Measurements from ENCODE around the gene SNX25. TPM values are rescaled to one million over a fixed set of nuclear protein-coding genes. Genes with fewer than 3 reads are reported as not detected.
"Not testable (repeated sequence)": the region's sequence is repeated elsewhere in the genome, so short reads cannot be mapped to it uniquely, and the experiment has no call there.

SNX25 gene
- total and polyA plus RNA-seq, 5 experiments from 2014 or later: 4.2 to 16.6 (median 7.6) TPM

DNA sequence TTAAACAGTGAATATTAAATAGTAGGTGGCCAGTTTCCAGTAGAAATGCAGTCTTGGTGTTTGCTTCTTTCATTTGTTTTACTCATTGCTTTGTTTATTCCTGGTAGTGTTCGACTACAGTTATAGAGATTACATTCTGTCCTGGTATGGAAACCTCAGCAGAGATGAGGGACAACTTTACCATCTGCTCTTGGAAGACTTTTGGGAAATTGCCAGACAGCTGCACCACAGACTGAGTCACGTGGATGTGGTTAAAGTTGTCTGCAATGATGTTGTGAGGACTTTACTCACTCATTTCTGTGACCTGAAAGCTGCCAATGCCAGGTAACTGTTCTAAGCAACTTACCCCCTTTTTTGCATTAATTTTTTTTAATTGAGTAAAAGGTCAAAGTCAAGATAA lies 49.3 kb downstream of the SNX25 start:
- H3K36me3 Mint-ChIP-seq: peaks cover 0 to 13% (median 0%) of the 10 kb centered on the region in 3 donors
- H3K9me3 Mint-ChIP-seq, POLR2A ChIA-PET, DNase-seq, H3K4me3 Mint-ChIP-seq, H3K27me3 Mint-ChIP-seq: not testable (repeated sequence)
- H3K27ac Mint-ChIP-seq: peak overlapping the region in 3 of 10 donors; percentile 7 to 50 (median 15)
- peaks cover 3 to 39% (median 24%) of the 10 kb centered on the region in 4 donors for H3K4me1 Mint-ChIP-seq
- peak; percentile 44 to 58 for ATAC-seq

DNA sequence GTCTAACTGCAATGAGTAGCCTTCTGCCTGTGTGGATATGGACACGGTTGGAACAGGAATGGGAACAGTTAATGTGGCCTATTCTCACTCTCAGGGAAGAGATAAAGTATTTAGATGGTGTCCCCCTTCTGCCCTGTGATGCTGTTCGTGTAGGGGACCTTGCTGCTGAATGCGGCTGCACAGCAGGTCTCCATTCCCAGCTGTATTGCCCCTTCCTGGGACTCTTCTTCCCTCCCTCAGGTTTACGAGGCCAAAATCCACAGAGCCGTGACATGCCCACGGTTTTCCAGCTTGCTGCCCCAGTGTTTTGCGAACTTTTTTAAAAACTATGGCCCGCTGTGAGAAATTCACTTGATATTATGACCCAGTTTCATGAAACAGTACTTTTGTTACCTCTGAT lies 50.3 kb downstream of the SNX25 start:
- Mint-ChIP-seq H3K4me3 (no peak overlapping the region), H3K9me3 (no peaks in the 10 kb centered on the region), H3K36me3 (peaks cover 0 to 20% (median 5%) of the 10 kb centered on the region in 3 donors), H3K27me3 (no peaks in the 10 kb centered on the region), H3K27ac (peak overlapping the region in 1 of 10 donors; percentile 31), H3K4me1 (peaks cover 2 to 30% (median 17%) of the 10 kb centered on the region in 4 donors)
- ATAC-seq (no peak), DNase-seq (no peak)
- POLR2A ChIA-PET: no interaction called here

DNA sequence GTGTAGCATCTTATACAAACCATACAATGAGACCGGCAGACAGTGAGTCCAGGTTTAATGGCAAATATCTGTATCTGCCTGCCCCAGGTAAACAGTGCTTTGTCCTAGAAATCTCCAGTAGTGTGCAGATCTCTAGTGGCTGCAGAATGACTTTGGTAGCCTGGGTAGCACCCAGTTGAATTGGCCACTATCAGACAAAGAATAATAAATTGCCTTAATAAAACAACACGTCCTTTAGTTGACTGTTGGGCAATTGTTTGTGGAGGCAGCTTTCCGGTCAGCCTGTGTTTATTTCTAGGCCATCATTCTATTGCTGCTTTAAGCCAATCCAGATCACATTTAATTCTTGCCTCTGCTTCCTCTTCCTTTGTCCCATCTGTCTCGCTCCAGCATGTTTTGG lies 52.5 kb downstream of the SNX25 start:
- DNase-seq (no peak), ATAC-seq (no peak)
- Mint-ChIP-seq H3K4me1 (peaks cover 5 to 29% (median 16%) of the 10 kb centered on the region in 4 donors), H3K9me3 (no peaks in the 10 kb centered on the region), H3K27me3 (no peaks in the 10 kb centered on the region), H3K27ac (no peak overlapping the region), H3K4me3 (no peak overlapping the region), H3K36me3 (peaks cover 0 to 23% (median 5%) of the 10 kb centered on the region in 3 donors)
- POLR2A ChIA-PET: no interaction called here

DNA sequence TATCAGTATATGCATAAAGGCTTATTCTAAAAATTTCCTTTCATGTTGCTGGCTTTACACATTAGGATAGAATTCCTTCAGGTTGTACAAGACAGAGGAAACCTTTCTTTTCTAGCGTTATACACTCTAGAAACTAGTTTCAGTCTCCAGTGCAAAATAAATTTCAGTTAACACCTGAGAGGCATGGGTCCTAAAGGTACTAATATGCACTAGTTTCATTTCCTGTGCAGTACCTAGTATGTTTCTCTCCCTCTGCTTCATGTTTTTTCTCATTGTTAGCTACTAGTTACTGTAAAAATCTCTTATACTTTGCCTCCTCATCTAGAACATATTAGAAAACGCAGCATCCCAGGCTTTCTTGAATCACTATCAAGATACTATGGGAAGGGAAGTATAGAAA lies 54.0 kb downstream of the SNX25 start:
- H3K27me3 Mint-ChIP-seq: no peaks in the 10 kb centered on the region
- peaks cover 5 to 26% (median 14%) of the 10 kb centered on the region in 4 donors for H3K4me1 Mint-ChIP-seq
- POLR2A ChIA-PET: no interaction called here
- DNase-seq (no peak), ATAC-seq (no peak)
- H3K36me3 Mint-ChIP-seq: peaks cover 0 to 35% (median 12%) of the 10 kb centered on the region in 3 donors
- H3K4me3 Mint-ChIP-seq: no peak overlapping the region
- H3K27ac Mint-ChIP-seq: peak overlapping the region in 1 of 10 donors; percentile 59
- H3K9me3 Mint-ChIP-seq: no peaks in the 10 kb centered on the region

DNA sequence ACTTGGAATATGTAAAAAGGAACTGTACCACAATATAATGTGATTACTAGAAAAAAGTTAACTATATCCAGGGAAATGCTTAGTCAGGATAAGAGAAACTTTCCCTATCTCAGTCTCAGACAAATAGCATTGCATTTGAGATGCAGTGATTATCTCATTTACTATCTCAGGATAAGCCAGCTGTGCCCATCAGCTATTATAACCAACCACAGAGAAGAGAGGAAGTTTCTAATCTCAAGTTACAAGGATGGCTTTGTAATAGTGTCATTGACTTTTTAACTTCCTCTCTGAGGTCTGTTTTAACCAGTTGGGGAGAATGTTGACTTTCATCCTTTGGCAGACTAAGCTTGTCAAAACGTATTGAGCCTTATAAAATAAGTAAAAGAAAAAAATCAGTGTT lies 56.5 kb downstream of the SNX25 start:
- H3K4me3 Mint-ChIP-seq: peak overlapping the region in 2 of 10 donors; percentile 12 to 43
- H3K27me3 Mint-ChIP-seq: no peaks in the 10 kb centered on the region
- peak overlapping the region in 2 of 10 donors; percentile 25 to 47 for H3K27ac Mint-ChIP-seq
- peaks cover 5 to 18% (median 12%) of the 10 kb centered on the region in 4 donors for H3K4me1 Mint-ChIP-seq
- ATAC-seq (peak in 1 of 2 donors; percentile 76), DNase-seq (peak in 2 of 10 donors; percentile 34 to 35)
- no peaks in the 10 kb centered on the region for H3K9me3 Mint-ChIP-seq
- H3K36me3 Mint-ChIP-seq: peaks cover 6 to 49% (median 23%) of the 10 kb centered on the region in 3 donors
- POLR2A ChIA-PET: interaction anchor here (1.0 kb wide), 1 partner anchor 56 kb away, joined by 3 read pairs; the partner anchor contains the start of gene SNX25

DNA sequence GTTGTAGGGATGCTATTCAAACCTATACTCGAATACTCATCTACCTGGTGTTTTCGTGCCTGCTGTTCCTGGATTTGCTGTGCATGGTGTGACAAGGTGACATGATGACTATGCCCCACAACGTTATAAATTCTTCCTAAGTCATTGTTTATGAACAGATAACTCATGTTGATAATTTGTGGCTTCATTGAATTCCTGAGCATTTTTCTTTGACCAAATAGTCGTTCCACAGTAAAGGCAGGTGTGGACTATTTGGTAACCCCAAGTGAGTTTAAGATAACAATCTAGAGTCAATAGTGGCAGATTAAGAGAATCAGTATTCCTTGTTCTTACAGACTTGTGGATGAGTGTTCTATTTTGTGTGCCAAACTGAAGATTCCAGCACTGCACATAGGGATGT lies 59.9 kb downstream of the SNX25 start:
- Mint-ChIP-seq H3K27ac (no peak overlapping the region), H3K27me3 (no peaks in the 10 kb centered on the region), H3K9me3 (no peaks in the 10 kb centered on the region), H3K36me3 (peaks cover 6 to 52% (median 34%) of the 10 kb centered on the region in 3 donors), H3K4me3 (no peak overlapping the region), H3K4me1 (peaks cover 3 to 14% (median 9%) of the 10 kb centered on the region in 4 donors)
- ATAC-seq (no peak), DNase-seq (no peak)
- POLR2A ChIA-PET: interaction anchor here (0.6 kb wide), 1 partner anchor 35 kb away, joined by 4 read pairs; no protein-coding TSS in a partner anchor

DNA sequence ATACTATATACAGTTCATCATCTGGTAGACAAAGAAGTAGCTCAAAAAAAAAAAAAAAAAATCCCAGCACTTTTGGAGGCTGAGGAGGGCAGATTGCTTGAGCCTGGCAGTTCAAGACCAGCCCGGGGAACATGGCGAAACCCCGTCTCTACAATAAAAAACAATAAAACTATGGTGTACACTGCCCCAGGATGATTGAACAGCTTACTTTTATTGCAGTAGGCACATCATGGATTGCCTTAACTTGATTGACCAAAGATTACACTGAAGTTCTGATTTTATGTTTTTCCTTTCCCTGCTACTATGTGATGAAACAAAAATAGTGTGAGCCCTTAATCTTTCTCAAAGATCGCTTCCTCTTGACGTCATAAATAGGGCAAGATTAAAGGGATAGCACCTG lies 60.6 kb downstream of the SNX25 start:
- DNase-seq (no peak), ATAC-seq (no peak)
- no peak overlapping the region for H3K4me3 Mint-ChIP-seq
- peaks cover 3 to 14% (median 9%) of the 10 kb centered on the region in 4 donors for H3K4me1 Mint-ChIP-seq
- H3K27ac Mint-ChIP-seq: no peak overlapping the region
- H3K9me3 Mint-ChIP-seq: no peaks in the 10 kb centered on the region
- no peaks in the 10 kb centered on the region for H3K27me3 Mint-ChIP-seq
- peaks cover 6 to 48% (median 31%) of the 10 kb centered on the region in 3 donors for H3K36me3 Mint-ChIP-seq
- POLR2A ChIA-PET: interaction anchor here (0.6 to 0.7 kb wide), 3 partner anchors 34 to 1053 kb away, joined by 3 to 4 read pairs (median 4); no protein-coding TSS in a partner anchor

DNA sequence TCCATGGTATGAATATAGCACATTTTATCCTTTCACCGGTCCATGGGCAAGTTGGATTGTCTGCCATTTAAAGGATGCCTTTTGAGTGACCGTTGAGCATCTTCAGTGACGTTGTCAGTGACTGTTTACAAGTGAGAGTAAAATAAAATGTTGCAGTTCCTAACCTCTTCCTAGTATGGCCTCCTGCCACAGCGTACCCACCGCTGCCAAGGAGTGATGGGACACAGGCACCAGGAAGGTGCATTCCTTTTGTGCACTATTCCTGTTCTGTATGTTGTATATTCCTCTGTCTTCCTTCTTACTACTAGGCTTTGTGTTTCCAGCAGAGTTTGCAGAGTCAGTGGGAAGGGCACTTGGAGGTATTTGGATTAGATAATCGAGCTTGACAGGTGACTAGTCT lies 61.5 kb downstream of the SNX25 start:
- H3K36me3 Mint-ChIP-seq: peaks cover 6 to 51% (median 33%) of the 10 kb centered on the region in 3 donors
- ATAC-seq: no peak

DNA sequence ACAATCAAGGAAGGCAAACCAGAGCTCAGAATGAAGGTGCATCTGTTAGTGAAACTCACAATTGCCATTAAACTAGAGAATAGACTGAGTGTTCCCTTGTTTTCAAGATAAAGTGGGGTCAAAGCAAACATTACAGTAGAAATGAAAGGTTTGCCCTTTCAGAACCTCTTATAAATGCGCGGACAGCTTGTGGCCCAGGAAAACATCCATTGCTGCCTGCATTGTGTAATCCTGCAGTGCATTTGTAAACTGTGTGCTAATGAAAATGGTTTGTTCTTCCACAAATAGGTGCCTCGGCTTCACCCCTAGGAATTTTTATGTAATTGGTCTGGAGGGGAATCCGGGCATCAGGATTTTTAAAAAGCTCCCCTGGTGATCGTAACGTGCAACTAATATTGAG lies 62.8 kb downstream of the SNX25 start:
- peaks cover 0 to 9% (median 1%) of the 10 kb centered on the region in 4 donors for H3K4me1 Mint-ChIP-seq
- ATAC-seq: no peak
- H3K27me3 Mint-ChIP-seq: no peaks in the 10 kb centered on the region
- peaks cover 6 to 57% (median 36%) of the 10 kb centered on the region in 3 donors for H3K36me3 Mint-ChIP-seq
- no peak overlapping the region for H3K27ac Mint-ChIP-seq
- DNase-seq: no peak
- H3K4me3 Mint-ChIP-seq: no peak overlapping the region
- H3K9me3 Mint-ChIP-seq: no peaks in the 10 kb centered on the region
- POLR2A ChIA-PET: no interaction called here

More for the DNA sequence above, 61.5 kb downstream of the SNX25 start:
- Mint-ChIP-seq H3K4me3 (no peak overlapping the region), H3K27ac (peak overlapping the region in 2 of 10 donors; percentile 33 to 87), H3K9me3 (no peaks in the 10 kb centered on the region), H3K27me3 (no peaks in the 10 kb centered on the region), H3K4me1 (peaks cover 2 to 11% (median 5%) of the 10 kb centered on the region in 4 donors)
- POLR2A ChIA-PET: no interaction called here
- no peak for DNase-seq

DNA sequence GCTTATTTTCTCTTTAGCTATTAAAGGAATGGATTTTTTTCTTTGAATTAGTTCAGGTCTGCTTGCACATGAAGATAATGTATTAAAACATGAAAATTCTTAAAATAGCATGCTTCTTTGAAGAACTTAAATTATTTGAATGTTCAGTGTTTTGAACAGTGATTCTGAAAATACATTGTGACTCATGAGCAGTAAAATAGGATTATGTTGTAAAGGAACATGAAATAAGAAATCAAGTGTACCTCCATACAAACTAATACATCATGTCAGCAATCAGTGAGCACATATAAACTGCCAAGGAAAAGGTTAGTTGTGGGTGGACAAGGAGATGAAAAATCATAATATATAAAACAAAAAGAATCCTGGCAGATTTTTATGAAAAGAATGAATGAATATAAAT lies 66.1 kb downstream of the SNX25 start:
- Mint-ChIP-seq H3K9me3 (no peaks in the 10 kb centered on the region), H3K4me1 (peaks cover 0 to 10% (median under 1%) of the 10 kb centered on the region in 4 donors), H3K4me3 (no peak overlapping the region), H3K27me3 (no peaks in the 10 kb centered on the region), H3K36me3 (peaks cover 0 to 35% (median 21%) of the 10 kb centered on the region in 3 donors), H3K27ac (no peak overlapping the region)
- DNase-seq (no peak), ATAC-seq (no peak)
- POLR2A ChIA-PET: no interaction called here

DNA sequence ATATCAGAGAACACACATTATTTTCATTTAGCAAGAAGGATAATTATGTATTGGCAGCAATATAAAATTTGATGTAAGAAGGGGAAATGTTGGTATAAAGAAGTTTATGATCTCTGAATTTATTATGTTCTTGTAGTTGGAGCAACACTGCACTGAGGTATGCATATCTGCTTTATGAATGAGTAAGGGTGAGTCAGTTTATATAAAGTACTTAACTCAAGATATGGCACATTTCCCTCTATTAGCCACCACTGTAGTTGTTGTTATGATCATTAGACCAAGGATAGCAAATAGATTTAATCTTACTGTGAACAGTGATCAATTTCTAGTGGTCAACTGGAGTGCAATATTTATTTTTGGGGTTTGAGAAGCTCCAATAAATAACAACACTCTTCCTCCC lies 66.6 kb downstream of the SNX25 start:
- no peak overlapping the region for H3K27ac Mint-ChIP-seq
- ATAC-seq (no peak), DNase-seq (no peak)
- POLR2A ChIA-PET: no interaction called here
- peaks cover 0 to 12% (median 2%) of the 10 kb centered on the region in 4 donors for H3K4me1 Mint-ChIP-seq
- H3K9me3 Mint-ChIP-seq: no peaks in the 10 kb centered on the region
- no peaks in the 10 kb centered on the region for H3K27me3 Mint-ChIP-seq
- H3K4me3 Mint-ChIP-seq: no peak overlapping the region
- peaks cover 0 to 30% (median 21%) of the 10 kb centered on the region in 3 donors for H3K36me3 Mint-ChIP-seq

DNA sequence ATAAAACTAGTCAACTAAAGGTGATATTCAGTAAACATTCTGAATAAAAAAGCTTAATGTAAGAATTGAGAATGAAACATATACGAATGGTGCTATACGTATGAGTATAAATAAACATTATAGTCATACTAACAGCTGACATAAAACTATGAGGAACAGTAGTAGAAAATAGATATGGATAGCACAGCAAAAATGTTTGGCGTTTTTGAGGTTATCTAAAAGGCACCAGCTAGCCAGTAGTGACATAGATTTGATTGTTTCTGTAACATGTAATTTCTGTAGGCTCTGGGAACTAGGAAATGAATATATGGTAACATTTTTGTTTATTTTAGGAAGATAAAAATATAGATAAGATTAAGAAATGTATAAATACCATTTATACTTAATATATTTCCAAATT lies 69.3 kb downstream of the SNX25 start:
- ATAC-seq: no peak
- POLR2A ChIA-PET: no interaction called here
- H3K4me1 Mint-ChIP-seq: peaks cover 0 to 12% (median 2%) of the 10 kb centered on the region in 4 donors
- no peaks in the 10 kb centered on the region for H3K9me3 Mint-ChIP-seq
- no peak for DNase-seq
- no peaks in the 10 kb centered on the region for H3K27me3 Mint-ChIP-seq
- H3K36me3 Mint-ChIP-seq: peaks cover 0 to 25% (median 10%) of the 10 kb centered on the region in 3 donors
- no peak overlapping the region for H3K27ac Mint-ChIP-seq
- H3K4me3 Mint-ChIP-seq: no peak overlapping the region

DNA sequence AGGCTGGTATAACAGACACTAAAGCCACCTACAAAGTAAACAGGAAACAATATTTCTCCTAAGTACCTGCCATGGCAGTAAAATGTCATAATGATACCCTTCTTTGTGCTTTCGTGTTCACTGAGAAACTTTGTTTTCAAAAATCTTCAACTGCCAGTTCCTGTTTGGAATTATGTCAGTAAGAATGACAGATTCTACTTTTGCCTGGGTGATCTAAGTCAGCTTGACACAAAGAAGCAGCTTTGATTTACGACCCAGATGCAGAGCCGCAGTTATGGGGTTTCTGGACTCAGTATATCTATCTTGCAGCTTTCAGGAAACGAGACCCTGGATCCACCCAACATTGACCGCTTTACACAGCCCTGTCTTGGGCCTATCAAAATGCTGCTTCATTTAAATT lies 71.2 kb downstream of the SNX25 start:
- ATAC-seq (no peak), DNase-seq (no peak)
- Mint-ChIP-seq H3K4me1 (peaks cover 0 to 12% (median 3%) of the 10 kb centered on the region in 4 donors), H3K4me3 (no peak overlapping the region), H3K27ac (peak overlapping the region in 1 of 10 donors; percentile 75), H3K36me3 (peaks cover 0 to 22% (median 6%) of the 10 kb centered on the region in 3 donors), H3K9me3 (no peaks in the 10 kb centered on the region), H3K27me3 (no peaks in the 10 kb centered on the region)
- POLR2A ChIA-PET: no interaction called here

DNA sequence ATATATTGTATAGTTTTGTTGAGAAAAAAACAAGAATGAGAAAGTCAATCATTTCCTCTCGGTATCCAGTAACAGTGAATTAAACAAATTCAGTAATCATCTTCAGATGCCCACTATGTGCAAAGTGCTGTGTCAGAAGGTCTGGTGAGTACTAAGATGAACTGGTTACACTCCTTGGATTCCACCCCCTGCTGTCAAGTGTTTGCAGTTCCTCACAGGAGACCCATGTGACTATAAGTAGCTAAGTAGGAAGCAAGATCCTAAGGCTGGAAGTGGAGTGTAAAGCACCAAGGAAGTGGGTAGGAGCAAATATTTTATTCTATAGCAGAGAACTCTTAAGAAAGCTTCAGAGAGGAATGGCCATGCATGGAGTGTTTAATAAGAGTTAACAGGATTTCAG lies 73.6 kb downstream of the SNX25 start:
- H3K27me3 Mint-ChIP-seq: no peaks in the 10 kb centered on the region
- DNase-seq: no peak
- H3K27ac Mint-ChIP-seq: peak overlapping the region in 1 of 10 donors; percentile 1
- H3K4me1 Mint-ChIP-seq: peaks cover 0 to 5% (median 2%) of the 10 kb centered on the region in 4 donors
- no peaks in the 10 kb centered on the region for H3K9me3 Mint-ChIP-seq
- H3K36me3 Mint-ChIP-seq: peaks cover 0 to 10% (median 2%) of the 10 kb centered on the region in 3 donors
- POLR2A ChIA-PET: no interaction called here
- no peak for ATAC-seq
- H3K4me3 Mint-ChIP-seq: no peak overlapping the region
